HG02943 (cell line): ENCODE data around the gene ABHD15.

Experiments used
- ATAC-seq: cut with Tn5 transposase; IDR thresholded peaks from one replicate; pipeline ENCODE4 v1.9.1; 2021; ENCODE audit warnings: mild to moderate bottlenecking, low read depth, moderate library complexity; ENCODE audit not compliant: unreplicated experiment

ABHD15 gene

DNA sequence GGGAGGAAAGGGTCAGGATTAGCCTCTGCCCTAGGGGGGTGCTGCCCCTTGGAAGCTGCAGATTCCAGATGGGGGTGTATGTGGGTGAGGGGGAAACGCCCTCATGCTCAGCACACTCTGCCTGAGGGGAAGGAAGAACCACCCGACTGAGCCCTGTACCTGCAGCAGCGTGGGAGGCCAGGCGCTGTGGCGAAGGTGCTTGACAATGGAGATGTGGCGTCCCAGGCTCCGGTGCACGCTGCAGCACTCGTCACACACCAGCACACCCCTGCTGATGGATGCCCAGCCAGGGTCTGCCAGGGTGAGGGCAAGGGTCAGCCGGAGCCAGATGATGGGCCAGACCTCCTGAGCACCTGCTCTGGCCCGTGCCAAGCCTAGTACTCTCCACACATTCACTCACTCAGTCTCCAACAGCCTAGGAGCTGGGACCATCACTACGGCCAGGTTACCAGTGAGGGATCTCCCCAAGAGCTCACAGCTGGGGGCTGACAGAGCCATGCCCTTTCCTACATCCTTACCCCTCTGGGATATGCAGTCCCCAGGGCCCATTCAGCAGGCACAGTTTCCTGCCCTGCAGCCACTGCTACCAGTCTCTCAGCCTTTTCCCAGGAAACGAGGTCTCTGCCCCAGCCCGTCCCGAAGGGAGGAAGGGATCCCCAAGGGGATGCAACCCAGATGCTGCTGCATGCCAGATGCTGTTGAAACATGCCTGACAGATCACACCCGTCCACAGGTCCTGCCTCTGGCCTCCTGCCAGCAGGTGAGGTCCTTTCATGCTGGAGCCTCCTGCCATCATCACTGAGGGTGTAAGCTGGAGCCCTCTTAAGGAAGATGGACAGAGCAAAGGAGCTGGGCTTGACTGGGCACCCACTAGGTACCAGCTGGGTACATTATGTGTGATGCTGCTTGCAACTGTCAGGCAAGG lies 16.7 kb upstream of the ABHD15 start:
- no peak for ATAC-seq

DNA sequence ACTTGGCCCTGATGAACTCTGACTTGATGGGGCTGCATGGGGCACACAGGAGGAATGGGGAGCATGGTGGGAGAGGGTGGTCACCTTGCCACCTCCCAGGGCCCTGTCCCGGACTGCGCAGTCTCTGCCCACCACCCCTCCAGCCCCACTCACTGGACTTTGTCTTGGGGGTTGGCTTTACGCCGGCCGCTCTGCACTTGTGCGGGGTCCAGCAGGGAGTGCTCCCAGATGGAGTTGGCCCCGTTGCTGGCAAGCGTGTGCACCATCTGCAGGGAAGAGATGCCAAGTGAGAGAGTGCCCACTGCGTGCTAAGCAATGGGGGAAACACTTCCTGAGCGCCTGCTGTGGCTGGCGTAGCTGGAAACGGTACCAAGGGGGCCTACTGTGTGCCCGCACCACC lies 15.9 kb upstream of the ABHD15 start:
- ATAC-seq, result no peak

DNA sequence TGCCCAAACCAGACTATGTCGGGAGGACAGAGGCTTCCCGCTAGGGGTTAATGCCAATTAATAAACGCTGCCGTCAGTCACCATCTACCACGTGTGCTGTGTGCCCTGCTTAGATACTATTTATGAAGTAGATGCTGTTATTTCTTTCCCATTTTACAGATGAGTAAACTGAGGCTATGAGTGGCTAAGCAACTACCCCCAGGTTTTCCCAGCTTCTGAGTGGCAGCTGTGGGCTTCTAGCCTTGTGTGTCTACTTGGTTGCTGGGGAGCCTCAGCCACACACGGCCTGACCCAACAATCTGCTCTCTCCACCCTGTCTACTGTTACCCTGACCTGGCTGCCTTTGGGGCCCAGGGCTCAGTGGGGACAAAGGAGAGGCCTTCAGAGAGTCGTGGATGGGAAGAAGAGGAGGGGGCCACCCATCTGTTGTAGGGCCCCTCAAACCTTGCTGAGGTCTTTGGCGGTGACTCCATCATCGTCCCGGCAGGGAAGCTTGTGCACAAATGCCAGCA lies 15.5 kb upstream of the ABHD15 start:
- no peak for ATAC-seq

- ATAC-seq, result no peak
Observed at GRCh38 chr17:29581583-29582253, 14.9 kb upstream of the ABHD15 start.

GRCh38 chr17:29579866-29580771 lies 13.3 kb upstream of the ABHD15 start:
- ATAC-seq, result no peak

- no peak for ATAC-seq
Observed at GRCh38 chr17:29578626-29579485, 12.0 kb upstream of the ABHD15 start.

- no peak for ATAC-seq
Observed at GRCh38 chr17:29577385-29578211, 10.8 kb upstream of the ABHD15 start.

GRCh38 chr17:29577001-29577370 lies 10.1 kb upstream of the ABHD15 start:
- ATAC-seq, result no peak

GRCh38 chr17:29576214-29577000 lies 9.6 kb upstream of the ABHD15 start:
- no peak for ATAC-seq

GRCh38 chr17:29575511-29576213 lies 8.8 kb upstream of the ABHD15 start:
- no peak for ATAC-seq

- no peak for ATAC-seq
Observed at GRCh38 chr17:29574732-29575510, 8.1 kb upstream of the ABHD15 start.

DNA sequence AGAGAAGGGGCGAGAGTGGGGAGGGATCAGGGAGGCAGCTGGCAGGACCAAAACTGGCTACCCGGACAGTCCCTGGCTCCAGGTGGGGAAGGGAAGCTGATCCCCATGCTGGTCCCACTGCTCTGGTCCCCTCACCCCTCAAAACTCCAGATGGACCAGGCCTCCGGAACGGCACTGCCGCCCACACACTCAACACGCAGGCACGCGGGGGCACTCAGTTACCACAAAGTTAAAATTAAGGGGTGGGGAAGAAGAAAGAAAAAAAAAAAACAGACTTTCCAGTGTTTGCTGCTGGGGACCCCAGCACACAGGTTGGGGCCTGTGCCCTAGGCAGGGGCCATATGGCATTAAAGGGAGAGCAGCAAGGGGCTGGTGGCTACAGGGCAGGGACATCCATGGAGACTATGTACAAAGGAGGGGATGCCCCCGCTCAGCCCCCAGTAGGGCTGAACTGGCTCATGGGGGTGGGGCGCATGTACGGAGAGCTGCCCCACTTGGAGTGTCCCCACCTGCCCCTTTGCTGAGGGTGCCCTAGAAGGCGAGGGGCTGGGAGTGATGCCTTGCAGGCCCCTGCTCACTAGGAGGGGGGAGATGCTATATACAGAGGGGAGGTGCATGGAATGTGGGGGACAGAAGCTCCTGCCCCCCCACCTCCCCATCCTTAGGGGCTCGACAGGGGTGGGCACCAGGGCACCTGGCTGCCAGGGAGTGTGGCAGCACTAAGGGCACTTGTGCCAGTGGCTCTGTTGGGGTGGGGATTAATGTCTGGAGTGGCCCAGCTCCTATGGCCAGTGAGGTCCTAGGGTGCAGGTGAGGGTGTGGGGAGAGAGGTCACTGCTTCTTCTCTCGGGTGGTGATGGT lies 7.3 kb upstream of the ABHD15 start:
- ATAC-seq, result no peak

- no peak for ATAC-seq
Observed at GRCh38 chr17:29573558-29573869, 6.7 kb upstream of the ABHD15 start.

- no peak for ATAC-seq
Observed at GRCh38 chr17:29572691-29573557, 6.1 kb upstream of the ABHD15 start.
